LNCaP clone FGC (cell line): ENCODE data around the gene NTNG1.

Source experiments
- DNase-seq: peaks from one replicate; pipeline ENCODE4 v3.0.0-alpha.2; 2011; ENCODE audit warnings: low read depth
- H3K4me3 ChIP-seq: 2 replicates; pipeline ENCODE4 v1.5.1; 2011; ENCODE audit warnings: mild to moderate bottlenecking, low read depth, low read length, control low read depth
- TF ChIP-seq, protein P1 (sequence below): IDR thresholded peaks from 2 replicates; pipeline ENCODE4 v1.5.1; 2012; ENCODE audit warnings: mild to moderate bottlenecking; ENCODE audit not compliant: control insufficient read depth, insufficient read depth; ENCODE audit errors: extremely low read depth

NTNG1 gene

DNA sequence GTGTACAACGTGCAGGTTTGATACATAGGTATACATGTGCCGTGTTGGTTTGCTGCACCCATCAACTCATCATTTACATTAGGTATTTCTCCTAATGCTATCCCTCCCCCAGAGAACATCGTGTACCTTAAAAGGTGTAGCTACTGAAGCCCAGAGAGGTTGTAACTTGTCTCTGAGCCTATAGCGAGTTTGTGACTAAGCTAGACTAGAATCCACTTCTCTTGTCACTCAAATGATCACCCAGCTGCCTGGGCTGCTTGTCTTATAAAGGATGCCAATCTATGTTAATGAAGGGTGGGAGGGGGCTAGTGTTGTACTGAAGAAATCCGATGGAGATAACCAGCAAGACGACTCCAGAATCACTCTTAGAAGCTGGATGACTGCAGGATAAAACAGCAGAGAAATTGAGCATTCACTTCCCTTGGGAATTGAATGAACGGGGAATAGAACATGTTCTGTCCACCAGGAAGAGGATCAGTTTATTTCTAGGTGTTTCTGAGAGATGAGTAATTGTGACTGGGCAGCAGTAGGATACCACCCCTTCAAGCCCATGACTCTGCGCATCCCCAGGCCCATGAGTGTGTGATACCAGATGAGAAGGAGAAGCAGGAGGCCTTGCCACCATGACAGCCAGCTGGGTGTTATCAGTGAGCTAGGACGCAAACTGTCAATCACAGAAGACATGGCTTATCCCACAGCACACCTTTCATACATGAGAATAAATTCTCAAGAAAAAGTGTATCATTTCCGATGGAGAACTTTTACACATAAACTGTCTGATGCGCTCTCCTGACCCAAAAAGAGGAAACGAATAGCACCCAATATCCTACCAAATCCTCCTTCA, 390.4 kb downstream of the NTNG1 start:
- H3K4me3 ChIP-seq, result no peak overlapping the region
- DNase-seq, result no peak
- TF ChIP-seq, protein P1, sequence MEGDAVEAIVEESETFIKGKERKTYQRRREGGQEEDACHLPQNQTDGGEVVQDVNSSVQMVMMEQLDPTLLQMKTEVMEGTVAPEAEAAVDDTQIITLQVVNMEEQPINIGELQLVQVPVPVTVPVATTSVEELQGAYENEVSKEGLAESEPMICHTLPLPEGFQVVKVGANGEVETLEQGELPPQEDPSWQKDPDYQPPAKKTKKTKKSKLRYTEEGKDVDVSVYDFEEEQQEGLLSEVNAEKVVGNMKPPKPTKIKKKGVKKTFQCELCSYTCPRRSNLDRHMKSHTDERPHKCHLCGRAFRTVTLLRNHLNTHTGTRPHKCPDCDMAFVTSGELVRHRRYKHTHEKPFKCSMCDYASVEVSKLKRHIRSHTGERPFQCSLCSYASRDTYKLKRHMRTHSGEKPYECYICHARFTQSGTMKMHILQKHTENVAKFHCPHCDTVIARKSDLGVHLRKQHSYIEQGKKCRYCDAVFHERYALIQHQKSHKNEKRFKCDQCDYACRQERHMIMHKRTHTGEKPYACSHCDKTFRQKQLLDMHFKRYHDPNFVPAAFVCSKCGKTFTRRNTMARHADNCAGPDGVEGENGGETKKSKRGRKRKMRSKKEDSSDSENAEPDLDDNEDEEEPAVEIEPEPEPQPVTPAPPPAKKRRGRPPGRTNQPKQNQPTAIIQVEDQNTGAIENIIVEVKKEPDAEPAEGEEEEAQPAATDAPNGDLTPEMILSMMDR, result no peak

DNA sequence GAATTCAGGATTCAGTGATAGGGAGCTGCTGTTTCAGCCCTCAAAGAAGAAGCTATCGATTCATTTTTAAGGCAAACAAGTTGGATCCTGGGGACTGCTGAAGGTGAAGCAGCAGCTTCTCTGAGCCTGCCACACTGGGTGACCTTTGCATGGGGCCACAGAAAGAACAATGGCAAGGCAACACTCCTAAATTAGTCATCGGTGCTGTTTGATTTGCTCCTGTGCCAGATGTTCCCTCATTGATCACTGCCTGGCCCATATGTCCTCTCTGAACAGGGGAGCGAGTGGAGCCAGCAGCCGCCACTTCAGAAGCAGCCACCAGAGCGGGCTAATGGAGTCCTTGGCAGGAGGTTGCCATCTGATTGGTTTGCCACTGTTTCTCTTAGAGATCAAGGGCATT, 391.5 kb downstream of the NTNG1 start:
- H3K4me3 ChIP-seq, result no peak overlapping the region
- DNase-seq, result no peak
- TF ChIP-seq, protein P1, result no peak
